Measurements from ENCODE around the gene COX4I1. TPM values are rescaled to one million over a fixed set of nuclear protein-coding genes. Genes with fewer than 3 reads are reported as not detected.
A peak's percentile ranks its signal among the peaks of the same experiment; 100 is the strongest.

The COX4I1 gene
- polyA plus RNA-seq, 3 donors, result 985 to 1,312 (median 1,132) TPM

GRCh38 chr16:85826686-85827247 is 27.3 kb downstream of the COX4I1 start:
- H3K36me3 ChIP-seq (replicated peaks in 1 of 2; ENCODE audit: control insufficient read depth in 1 of 2, insufficient read depth in 2 of 2, low read length in 2 of 2), result no peaks in the 10 kb centered on the region
- H3K79me2 ChIP-seq (ENCODE audit: insufficient read depth, low read length), result no peaks in the 10 kb centered on the region
- H3K4me1 ChIP-seq (ENCODE audit: control insufficient read depth in 1 of 2, insufficient read depth in 2 of 2, low read length in 2 of 2), result peaks cover 35 to 37% of the 10 kb centered on the region in 2 donors
- H3K9me3 ChIP-seq (replicated peaks in 1 of 2; ENCODE audit: control insufficient read depth in 1 of 2, insufficient read depth in 1 of 2, low read length in 2 of 2), result no peaks in the 10 kb centered on the region
- TF ChIP-seq, protein P1, sequence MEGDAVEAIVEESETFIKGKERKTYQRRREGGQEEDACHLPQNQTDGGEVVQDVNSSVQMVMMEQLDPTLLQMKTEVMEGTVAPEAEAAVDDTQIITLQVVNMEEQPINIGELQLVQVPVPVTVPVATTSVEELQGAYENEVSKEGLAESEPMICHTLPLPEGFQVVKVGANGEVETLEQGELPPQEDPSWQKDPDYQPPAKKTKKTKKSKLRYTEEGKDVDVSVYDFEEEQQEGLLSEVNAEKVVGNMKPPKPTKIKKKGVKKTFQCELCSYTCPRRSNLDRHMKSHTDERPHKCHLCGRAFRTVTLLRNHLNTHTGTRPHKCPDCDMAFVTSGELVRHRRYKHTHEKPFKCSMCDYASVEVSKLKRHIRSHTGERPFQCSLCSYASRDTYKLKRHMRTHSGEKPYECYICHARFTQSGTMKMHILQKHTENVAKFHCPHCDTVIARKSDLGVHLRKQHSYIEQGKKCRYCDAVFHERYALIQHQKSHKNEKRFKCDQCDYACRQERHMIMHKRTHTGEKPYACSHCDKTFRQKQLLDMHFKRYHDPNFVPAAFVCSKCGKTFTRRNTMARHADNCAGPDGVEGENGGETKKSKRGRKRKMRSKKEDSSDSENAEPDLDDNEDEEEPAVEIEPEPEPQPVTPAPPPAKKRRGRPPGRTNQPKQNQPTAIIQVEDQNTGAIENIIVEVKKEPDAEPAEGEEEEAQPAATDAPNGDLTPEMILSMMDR (IDR thresholded peaks at IDR 0.05), result no peak
- no peak overlapping the region for H3K27ac ChIP-seq (ENCODE audit: low read depth in 1 of 2, low read length in 2 of 2)
- no peak overlapping the region for H3K9ac ChIP-seq (ENCODE audit: insufficient read depth, low read length, poor library complexity, severe bottlenecking)
- H3K27me3 ChIP-seq (ENCODE audit: control insufficient read depth in 2 of 2, insufficient read depth in 2 of 2, low read length in 2 of 2), result no peaks in the 10 kb centered on the region
- no peak for DNase-seq
- Mint-ChIP-seq H3K4me1 (peaks cover 58% of the 10 kb centered on the region), H3K36me3 (no peaks in the 10 kb centered on the region), H3K4me3 (no peak overlapping the region), H3K9me3 (peaks cover 0 to 3% (median 0%) of the 10 kb centered on the region in 7 donors), H3K27me3 (ENCODE audit: low read depth in 3 of 3) (peaks cover 0 to 6% (median 2%) of the 10 kb centered on the region in 3 donors), H3K27ac (peak overlapping the region in 2 of 7 donors; percentile 19 to 39)
- H3K4me2 ChIP-seq (replicated peaks; ENCODE audit: extremely low read depth, low read length, poor library complexity, severe bottlenecking), result no peak overlapping the region
- H4K20me1 ChIP-seq (ENCODE audit: insufficient read depth, low read length), result no peaks in the 10 kb centered on the region
- H2AFZ ChIP-seq (ENCODE audit: insufficient read depth, low read depth, low read length, poor library complexity, severe bottlenecking), result no peak overlapping the region
- intact Hi-C loops (cut with micrococcal nuclease), result loop anchor here in 1 of 2 donors (5.0 kb wide), 1 partner anchor 36 kb away; no protein-coding TSS in a partner anchor
- H3K4me3 ChIP-seq (replicated peaks in 1 of 3; ENCODE audit: low read depth in 2 of 3, low read length in 3 of 3), result no peak overlapping the region
- WGBS (ENCODE audit: insufficient coverage), result 96% methylated on average over 15 of the region's 16 CpGs

- 93% methylated on average over 9 of the region's 9 CpGs for WGBS (ENCODE audit: insufficient coverage)
These were observed 28.7 kb downstream of the COX4I1 start for GRCh38 chr16:85828166-85828565.

More at GRCh38 chr16:85828166-85828565, 28.7 kb downstream of the COX4I1 start:
- no peak for DNase-seq
- peaks cover 39 to 41% of the 10 kb centered on the region in 2 donors for H3K4me1 ChIP-seq (ENCODE audit: control insufficient read depth in 1 of 2, insufficient read depth in 2 of 2, low read length in 2 of 2)
- H2AFZ ChIP-seq (ENCODE audit: insufficient read depth, low read depth, low read length, poor library complexity, severe bottlenecking), result no peak overlapping the region
- Mint-ChIP-seq H3K4me1 (peaks cover 66% of the 10 kb centered on the region), H3K36me3 (peaks cover 0 to 8% of the 10 kb centered on the region in 2 donors), H3K27ac (peak overlapping the region in 1 of 7 donors; percentile 46), H3K27me3 (ENCODE audit: low read depth in 3 of 3) (peaks cover 2 to 6% (median 3%) of the 10 kb centered on the region in 3 donors), H3K9me3 (peaks cover 0 to 3% (median 2%) of the 10 kb centered on the region in 7 donors), H3K4me3 (no peak overlapping the region)
- H3K4me3 ChIP-seq (replicated peaks in 1 of 3; ENCODE audit: low read depth in 2 of 3, low read length in 3 of 3), result no peak overlapping the region
- H3K9me3 ChIP-seq (replicated peaks in 1 of 2; ENCODE audit: control insufficient read depth in 1 of 2, insufficient read depth in 1 of 2, low read length in 2 of 2), result no peaks in the 10 kb centered on the region
- no peak overlapping the region for H3K27ac ChIP-seq (ENCODE audit: low read depth in 1 of 2, low read length in 2 of 2)
- no peaks in the 10 kb centered on the region for H3K36me3 ChIP-seq (replicated peaks in 1 of 2; ENCODE audit: control insufficient read depth in 1 of 2, insufficient read depth in 2 of 2, low read length in 2 of 2)
- intact Hi-C loops (cut with micrococcal nuclease), result loop anchor here in 1 of 2 donors (5.0 kb wide), 1 partner anchor 34 kb away; no protein-coding TSS in a partner anchor
- no peaks in the 10 kb centered on the region for H4K20me1 ChIP-seq (ENCODE audit: insufficient read depth, low read length)
- H3K9ac ChIP-seq (ENCODE audit: insufficient read depth, low read length, poor library complexity, severe bottlenecking), result no peak overlapping the region
- no peak overlapping the region for H3K4me2 ChIP-seq (replicated peaks; ENCODE audit: extremely low read depth, low read length, poor library complexity, severe bottlenecking)
- H3K79me2 ChIP-seq (ENCODE audit: insufficient read depth, low read length), result no peaks in the 10 kb centered on the region
- TF ChIP-seq, protein P1 (IDR thresholded peaks at IDR 0.05), result no peak
- H3K27me3 ChIP-seq (ENCODE audit: control insufficient read depth in 2 of 2, insufficient read depth in 2 of 2, low read length in 2 of 2), result no peaks in the 10 kb centered on the region

Data from CD14-positive monocyte (primary cell).